Tongue (tissue), 2 donors: ENCODE results near the gene UNC119. TPM values are rescaled to one million over a fixed set of nuclear protein-coding genes. Genes with fewer than 3 reads are reported as not detected.
A peak's percentile ranks its signal among the peaks of the same experiment; 100 is the strongest.

Experiments
- DNase-seq: peaks from one replicate; pipeline ENCODE4 v3.0.0-alpha.2; 2015
- total RNA-seq: library from RNA; depleted of rRNA; stranded (reverse); fragments of >200 nt; gene quantifications from one replicate; pipeline ENCODE4 v1.2.3, GENCODE V29; 2014

UNC119 gene
- total RNA-seq, 1 donor from 2014 or later, result 15.1 TPM

DNA sequence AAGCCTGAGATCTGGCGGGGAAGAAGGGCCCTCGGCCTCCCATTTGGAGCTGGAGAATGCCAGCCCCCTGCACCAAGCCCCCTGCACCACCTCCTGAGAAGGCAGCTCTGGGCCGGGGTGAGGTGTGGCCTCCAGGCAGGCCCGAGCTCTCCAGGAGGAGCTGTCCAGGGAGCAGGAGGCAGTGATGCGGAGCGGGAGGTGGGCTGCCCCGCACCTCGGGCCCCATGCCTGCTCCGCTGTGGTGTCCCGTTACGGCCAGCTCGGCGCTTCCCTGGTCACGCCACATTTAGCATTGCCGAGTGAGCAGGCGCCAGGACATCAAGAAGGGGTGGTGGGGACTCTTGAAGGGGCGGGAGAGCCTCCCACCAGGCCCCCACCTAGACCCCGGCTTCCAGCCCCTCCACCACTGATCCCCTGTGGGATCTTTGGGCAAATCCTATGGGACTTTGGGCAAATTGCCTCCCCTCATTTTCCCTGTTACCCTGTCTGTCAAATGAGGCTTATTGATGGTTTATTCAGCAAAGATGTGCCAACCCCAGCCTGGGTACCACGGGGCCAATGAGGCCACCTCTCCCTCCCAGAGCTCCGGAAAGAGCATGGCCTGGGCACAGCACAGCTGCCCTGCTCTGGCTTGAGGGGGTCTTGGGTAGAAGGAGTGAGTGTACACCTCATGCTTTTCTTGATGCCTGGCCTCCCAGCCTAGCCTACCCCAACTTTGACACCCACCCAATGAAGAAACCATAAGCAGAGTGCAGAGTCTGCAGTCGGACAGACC is 30.9 kb downstream of the UNC119 start:
- DNase-seq, result peak; percentile 21

DNA sequence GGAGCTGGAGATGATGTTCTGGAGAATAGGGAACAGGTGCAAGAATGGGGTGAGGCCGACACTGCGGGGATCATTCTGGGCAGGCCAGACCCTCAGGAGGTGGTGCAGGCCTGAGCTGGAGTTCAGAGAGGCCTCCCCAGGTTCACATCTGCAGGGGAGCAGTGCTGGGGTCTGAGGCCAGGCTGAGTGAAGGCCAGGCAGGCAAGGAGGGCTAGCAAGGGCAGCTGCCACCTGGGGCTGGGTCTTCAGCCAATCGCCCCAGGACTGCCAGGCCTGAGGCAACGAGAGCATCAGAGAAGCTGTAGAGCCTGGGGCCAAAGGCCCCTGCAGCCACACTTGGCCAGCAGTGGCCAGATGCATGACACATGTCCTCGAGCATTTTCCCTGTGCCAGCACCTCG is 31.7 kb downstream of the UNC119 start:
- DNase-seq, result no peak

- no peak for DNase-seq
Observed at GRCh38 chr17:28519236-28519635, 33.2 kb downstream of the UNC119 start.

- DNase-seq, result no peak
Observed at GRCh38 chr17:28518578-28518977, 33.8 kb downstream of the UNC119 start.

- DNase-seq, result no peak
Observed at GRCh38 chr17:28518132-28518531, 34.3 kb downstream of the UNC119 start.

GRCh38 chr17:28515518-28515917 is 36.9 kb downstream of the UNC119 start:
- no peak for DNase-seq

DNA sequence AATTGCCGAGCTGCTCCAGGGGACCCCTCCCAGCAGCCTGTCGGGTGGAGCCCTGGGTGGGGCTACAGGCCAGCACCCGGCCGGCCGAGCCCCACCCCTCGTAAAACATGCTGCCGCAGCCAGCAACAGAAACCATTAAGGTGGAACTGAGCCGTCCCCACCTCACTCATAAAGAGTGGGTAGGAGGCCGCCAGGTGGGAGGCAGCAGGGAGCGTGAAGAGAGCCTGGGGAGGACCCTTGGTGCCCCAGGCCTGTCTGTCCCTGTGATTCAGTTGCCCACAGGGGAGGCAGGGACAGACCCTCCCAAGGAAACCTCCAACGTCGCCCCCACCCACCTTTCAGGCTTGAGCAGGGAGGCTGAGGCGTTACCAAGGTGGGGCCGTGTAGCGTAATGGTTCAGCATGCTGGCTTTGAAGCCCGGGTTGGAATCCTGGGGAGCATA is 37.8 kb downstream of the UNC119 start:
- no peak for DNase-seq

DNA sequence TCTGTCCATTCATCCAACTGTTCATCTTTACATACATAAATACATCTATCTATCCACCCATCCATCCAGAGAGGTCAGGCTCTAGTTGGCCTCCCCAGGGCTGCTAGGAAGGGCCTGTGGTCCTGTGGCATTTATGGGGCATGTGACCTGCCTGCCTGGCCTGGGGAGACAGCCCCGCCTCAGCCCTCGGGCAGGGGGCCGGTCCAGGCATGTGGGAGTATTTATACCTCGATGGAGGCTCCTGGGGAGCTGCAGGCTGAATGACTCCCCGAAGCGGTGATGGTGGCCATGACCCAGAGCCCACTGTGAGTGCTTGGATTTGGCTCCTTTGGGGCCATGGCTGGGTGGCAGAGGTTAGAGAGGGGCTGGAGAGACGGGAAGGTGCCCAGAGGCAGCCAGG is 38.9 kb downstream of the UNC119 start:
- no peak for DNase-seq

DNA sequence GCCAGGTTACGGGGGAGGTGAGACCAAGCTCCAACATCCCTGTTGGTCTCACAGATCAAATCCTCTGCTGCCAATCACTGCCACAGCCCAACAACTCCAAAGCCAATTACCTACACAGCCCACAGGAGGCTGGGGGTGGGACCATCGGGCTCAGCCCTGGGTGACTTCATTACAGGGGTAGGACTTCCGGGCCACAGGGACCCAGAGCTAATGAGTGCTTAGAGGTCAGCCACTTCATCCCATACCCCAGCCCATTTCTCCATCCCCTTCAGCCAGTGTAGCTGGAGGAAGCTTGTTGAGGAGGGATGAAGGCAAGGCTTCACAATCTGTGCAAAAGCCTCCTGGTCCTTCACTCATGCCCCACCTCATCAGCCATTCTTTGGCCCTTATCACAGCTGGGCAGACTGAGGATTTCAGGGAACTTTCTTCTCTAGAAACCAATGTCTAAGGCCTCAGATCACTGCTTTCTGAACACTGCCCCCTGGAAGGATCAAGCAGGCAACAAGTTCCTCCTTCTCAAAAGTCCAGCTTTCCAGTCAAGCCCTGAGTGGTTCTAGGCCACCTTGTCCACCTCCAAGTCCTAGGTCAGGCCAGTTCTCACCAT is 40.5 kb downstream of the UNC119 start:
- no peak for DNase-seq

DNA sequence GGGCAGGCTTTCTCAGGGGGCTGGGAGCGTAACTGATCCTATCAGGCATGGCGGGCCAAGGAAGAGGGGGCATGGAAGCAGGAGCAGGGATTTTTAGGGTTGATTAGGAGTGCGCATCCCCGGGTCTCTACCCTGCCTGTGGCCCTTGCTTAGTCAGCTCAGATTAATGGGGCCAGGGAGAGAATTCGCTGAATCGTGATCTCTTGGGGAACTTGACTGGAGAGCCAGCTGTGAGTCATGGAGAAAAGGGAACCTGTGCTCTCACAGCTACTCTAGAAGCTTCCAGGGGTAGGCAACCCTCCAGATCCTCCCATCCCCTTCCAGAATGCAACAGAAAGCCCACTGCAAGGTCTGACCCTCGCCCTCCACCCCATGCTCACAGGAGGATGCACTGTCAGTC is 42.6 kb downstream of the UNC119 start:
- DNase-seq, result no peak

- DNase-seq, result no peak
Observed at GRCh38 chr17:28508211-28508724, 44.2 kb downstream of the UNC119 start.

DNA sequence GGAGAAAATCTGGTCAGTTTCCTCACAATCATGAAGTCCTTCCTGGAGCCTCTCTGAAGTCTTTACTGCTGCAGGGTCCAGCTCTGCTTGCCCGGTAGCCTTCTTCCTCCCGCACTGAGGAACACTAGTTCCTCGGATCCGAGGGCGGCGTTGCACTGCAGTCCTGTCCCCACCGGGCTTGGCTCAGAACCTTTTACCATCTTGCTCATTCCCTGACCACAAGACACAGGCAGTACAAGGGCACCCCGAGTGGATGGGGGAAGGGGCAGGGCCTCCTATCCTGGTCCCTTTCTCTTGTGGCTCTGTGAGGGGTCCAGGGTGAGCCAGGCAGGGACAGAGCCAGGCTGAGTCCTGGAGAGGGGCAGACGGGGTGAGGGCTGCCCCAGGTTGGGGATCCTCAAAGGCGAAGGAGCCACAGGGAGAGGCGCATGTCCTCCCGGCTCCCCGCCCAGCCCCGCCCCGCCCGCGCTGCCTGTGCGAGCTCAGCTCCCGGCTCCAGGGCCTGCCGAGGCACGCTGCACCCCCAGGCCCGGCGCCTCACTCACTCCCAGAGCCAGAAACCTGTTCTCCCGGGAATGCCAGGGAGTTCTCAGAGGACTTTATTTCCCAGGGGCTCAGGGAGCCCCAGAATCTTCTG is 44.7 kb downstream of the UNC119 start:
- DNase-seq, result peak; percentile 62

GRCh38 chr17:28506763-28507487 is 45.5 kb downstream of the UNC119 start:
- no peak for DNase-seq

GRCh38 chr17:28505986-28506665 is 46.3 kb downstream of the UNC119 start, which contains the start of gene FOXN1:
TSS of gene FOXN1 (plus strand) at chr17:28506348. CDS start at chr17:28523970, 17,622 bp downstream.
- no peak for DNase-seq

- no peak for DNase-seq
Observed at GRCh38 chr17:28503420-28503819, 49.0 kb downstream of the UNC119 start.

GRCh38 chr17:28501421-28502284 is 50.8 kb downstream of the UNC119 start:
- no peak for DNase-seq

DNA sequence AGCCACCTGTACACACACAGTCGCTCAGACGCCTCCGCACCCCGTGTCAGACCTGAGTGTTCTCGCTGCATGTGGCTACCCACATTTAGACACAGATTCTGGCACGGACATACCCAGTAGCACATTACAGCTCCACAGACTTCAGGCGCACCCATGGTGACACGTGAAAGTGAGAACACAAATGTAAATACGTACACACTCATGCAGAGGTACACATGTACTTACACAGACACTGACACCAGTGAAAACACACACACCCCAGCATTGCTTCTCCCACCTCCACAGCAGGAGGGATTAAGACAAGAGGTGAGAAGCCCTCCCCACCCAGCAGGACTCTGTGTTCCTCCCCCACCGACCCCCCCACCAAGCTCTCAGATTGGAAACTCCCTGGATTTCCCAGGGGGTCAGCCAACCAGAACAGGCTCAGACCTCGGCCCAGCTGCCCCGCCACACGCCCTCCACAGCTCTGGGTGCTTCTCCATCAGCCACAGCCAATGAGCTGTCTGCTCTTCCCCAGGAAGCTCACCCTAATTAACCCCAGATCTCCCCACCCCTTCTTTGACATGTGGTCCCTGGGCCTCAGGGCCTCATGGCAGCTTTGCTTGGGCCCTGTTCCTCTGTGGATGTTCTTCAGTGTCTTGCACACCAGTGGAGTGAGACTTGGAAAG is 51.6 kb downstream of the UNC119 start:
- DNase-seq, result no peak

DNA sequence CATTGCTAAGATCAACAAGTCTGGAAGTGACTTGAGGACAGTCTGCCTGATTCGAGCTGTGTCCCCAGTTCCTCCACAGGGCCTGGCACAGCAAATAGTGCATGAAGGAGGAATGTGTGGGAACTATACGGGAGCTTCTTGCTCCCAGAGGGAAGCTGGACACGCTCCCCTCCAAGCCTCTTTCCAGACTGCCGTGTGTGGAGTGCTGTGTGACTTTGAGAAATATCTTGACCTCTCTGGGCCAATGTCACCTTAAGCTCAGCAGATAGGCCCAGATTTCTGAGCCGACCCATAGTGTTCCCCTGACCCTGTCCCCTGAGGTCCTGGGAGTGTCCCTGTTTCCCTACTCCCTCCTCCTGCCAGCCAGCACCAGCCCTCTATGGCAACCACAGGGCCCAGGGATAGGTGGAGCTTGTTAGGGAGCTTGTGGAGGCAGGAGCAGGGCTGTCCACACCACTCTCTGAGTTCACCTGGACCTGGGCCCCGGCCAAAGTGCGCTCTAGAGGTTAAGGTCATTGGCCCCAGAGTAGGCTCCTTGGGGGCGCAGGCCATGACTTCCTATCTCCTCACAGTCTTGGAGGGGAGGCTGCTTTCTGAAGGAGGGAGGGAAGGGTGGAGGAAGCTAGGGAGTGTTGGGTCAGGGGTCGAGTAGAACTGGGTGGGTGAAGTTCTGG is 52.6 kb downstream of the UNC119 start:
- DNase-seq, result no peak

DNA sequence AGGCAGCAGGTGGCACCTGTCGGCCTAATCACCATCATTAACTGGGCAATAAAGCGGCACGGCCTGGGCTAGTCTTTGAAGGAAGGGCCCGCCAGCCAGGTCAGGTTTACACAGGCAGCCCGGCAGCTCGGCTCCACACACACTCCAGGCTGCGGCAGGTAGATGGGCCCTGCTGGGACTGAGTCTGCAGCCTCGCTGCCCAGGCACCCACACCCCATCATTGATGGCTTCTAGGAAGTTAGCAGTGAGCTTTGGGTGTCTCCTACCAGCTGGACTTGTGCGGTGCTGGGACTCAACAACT is 53.1 kb downstream of the UNC119 start:
- DNase-seq, result no peak
